Measurements from ENCODE around the gene HOXC9. TPM values are rescaled to one million over a fixed set of nuclear protein-coding genes. Genes with fewer than 3 reads are reported as not detected.
A peak's percentile ranks its signal among the peaks of the same experiment; 100 is the strongest.

Gene HOXC9
- total RNA-seq, 2 donors from 2014 or later = not detected

DNA sequence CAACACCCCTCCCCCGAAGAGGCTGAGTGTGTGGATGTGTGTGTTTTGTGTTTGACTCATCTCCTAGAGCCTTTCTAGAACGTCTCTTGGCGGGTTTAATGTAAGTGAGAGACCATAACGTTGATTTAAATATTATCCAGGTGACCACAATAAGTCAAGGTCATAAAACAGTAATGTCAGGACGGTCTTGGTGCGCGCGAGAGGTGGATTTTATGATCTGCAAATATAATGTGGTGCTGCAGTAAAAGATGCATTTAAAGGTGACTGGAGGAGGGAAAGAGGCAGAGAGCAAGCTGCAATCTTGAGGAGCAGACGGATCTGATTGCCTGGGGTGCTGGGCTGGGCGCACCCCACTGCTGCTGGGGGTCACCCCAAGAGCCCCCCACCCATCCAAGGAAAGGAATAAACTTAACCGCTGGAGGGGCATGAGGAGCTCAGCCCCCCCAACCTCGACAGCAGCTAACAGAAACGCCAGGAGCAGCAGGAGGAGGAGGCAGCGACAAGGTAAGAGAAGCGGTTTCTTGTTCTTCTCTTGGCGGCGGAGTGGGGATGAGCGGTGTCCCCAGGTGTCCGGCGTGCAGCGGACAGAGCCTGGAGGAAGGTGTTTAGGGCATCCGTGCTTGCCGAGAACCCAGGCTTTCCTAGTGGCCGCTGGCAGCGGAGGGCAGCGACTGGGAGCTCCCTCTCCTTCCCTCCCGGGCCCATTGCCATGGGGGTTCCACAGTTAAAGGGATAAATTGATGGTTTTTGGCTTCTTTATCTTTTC, 9.5 kb upstream of the HOXC9 start:
- peaks cover 66% of the 10 kb centered on the region for H3K4me1 Mint-ChIP-seq (ENCODE audit: low read depth)
- no peak for DNase-seq
- peaks cover 97% of the 10 kb centered on the region for H3K27me3 Mint-ChIP-seq (ENCODE audit: low read depth)
- H3K27ac Mint-ChIP-seq = no peak overlapping the region
- peak overlapping the region; percentile 60 to 78 for H3K4me3 Mint-ChIP-seq
- H3K9me3 Mint-ChIP-seq = no peaks in the 10 kb centered on the region
- H3K36me3 Mint-ChIP-seq (ENCODE audit: insufficient read depth in 2 of 2) = peaks cover under 1 to 2% of the 10 kb centered on the region in 2 donors
- no peak for ATAC-seq (replicated peaks in 1 of 2)

DNA sequence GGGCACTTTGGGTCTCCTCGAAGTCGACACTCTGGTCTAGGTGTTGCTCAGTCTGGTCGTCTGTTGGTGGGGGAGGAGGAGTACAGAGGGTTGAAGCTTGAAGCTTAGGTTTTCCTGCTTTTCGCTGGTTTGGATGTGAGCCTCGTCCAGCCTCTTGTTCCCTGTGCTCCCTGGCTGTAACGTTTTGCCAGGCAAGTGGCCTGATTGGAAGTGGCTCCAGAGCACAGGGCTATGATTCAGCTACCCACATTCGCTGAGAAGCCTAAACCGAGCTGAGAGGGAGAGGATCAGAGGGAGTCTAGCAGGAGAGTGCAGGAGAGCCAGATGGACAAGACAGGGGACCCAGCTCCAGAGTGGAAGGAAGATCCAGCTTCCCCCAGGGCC, 8.9 kb upstream of the HOXC9 start:
- Mint-ChIP-seq H3K4me1 (ENCODE audit: low read depth) (peaks cover 69% of the 10 kb centered on the region), H3K36me3 (ENCODE audit: insufficient read depth in 2 of 2) (peaks cover 0 to 3% of the 10 kb centered on the region in 2 donors), H3K27me3 (ENCODE audit: low read depth) (peaks cover 97% of the 10 kb centered on the region), H3K4me3 (peak overlapping the region; percentile 15 to 31), H3K27ac (peak overlapping the region; percentile 40), H3K9me3 (no peaks in the 10 kb centered on the region)
- DNase-seq (no peak), ATAC-seq (replicated peaks in 1 of 2) (no peak)

DNA sequence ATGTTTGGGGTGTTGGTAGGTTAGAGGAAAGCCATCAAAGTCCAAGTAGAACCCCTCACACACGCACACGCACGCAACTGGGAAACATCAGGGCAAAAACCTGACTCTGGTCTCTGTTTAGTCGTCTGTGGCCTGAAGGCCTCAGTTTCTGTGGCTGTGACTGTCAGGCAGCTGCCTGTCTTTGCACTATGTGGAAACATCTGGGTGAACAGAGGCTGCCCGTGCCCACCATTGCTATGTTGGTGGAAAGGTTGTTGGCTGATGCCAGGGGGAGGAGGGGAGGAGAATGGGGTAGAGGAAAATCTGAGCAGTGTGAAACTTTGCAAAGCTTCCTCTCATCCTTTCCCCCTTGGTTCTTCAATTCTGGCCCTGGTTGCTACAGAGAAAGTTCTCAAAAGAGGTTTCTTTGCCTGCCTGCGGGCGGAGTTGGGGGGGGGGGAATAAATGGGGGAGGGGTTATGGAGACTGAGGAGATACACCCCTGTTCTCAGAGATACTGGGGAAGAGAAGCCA, 7.5 kb upstream of the HOXC9 start:
- H3K36me3 Mint-ChIP-seq (ENCODE audit: insufficient read depth in 2 of 2) = peaks cover 0 to 3% of the 10 kb centered on the region in 2 donors
- H3K4me1 Mint-ChIP-seq (ENCODE audit: low read depth) = peaks cover 74% of the 10 kb centered on the region
- DNase-seq (no peak), ATAC-seq (replicated peaks in 1 of 2) (peak in 1 of 2 donors; percentile 12)
- peaks cover 97% of the 10 kb centered on the region for H3K27me3 Mint-ChIP-seq (ENCODE audit: low read depth)
- no peak overlapping the region for H3K27ac Mint-ChIP-seq
- H3K9me3 Mint-ChIP-seq = no peaks in the 10 kb centered on the region
- H3K4me3 Mint-ChIP-seq = no peak overlapping the region

DNA sequence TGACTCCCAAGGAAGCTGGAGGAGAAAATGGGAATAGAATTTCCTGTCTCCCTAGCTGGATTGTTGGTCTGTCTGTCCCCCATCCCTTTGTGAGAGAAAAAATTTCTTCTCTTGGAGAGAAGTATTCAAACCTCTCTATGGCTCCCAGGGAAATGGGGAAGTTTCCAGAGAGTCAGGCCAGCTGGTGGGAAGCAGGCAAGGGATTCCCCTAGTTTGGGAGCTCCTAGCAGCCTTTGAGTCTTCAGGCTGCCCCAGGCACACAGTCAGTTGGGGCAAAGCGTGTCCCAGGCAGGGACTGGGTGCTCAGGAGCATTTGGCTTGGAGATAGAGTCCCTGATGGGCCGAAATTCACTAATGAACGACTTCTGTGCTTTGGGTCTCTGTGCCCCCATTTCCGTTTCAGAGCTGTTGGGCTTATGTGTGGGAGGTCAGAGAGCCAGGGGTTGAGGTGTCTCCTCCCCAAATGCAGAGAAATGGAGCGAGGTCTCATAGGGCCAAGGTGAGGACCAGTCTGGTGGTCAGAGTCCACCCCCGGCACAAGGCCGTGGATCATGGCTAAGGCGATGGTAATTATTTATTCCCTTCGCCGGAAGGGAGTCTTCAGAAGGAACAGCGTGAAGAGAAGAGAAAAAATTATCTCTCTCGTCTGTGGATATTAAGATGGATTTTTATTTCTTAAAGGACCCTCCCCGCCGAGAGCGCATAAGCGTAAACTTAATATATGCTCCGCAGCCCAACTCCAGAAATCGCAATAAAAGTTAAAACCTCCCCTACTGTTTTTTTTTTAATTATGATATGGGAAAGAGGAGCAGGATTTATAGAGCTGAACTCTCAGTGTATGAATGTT, 6.6 kb upstream of the HOXC9 start:
- peak overlapping the region; percentile 41 for H3K27ac Mint-ChIP-seq
- no peak for DNase-seq

DNA sequence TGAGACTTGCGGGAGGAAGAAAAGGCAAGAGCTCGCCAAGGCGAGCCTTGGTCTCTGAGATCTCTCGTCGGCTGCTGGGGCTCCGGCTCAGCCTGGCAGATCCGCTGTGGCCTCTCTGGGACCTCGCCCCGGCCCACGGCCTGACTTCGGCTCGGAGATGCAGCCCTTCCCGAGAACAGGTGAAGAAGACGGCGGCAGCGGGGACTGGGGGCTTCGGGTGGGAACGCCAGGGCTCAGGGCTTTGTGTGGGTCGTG, 6.0 kb upstream of the HOXC9 start:
- DNase-seq (no peak), ATAC-seq (replicated peaks in 1 of 2) (no peak)
- Mint-ChIP-seq H3K27ac (peak overlapping the region; percentile 41), H3K4me1 (ENCODE audit: low read depth) (peaks cover 74% of the 10 kb centered on the region), H3K27me3 (ENCODE audit: low read depth) (peaks cover 97% of the 10 kb centered on the region), H3K36me3 (ENCODE audit: insufficient read depth in 2 of 2) (peaks cover 0 to 3% of the 10 kb centered on the region in 2 donors), H3K9me3 (no peaks in the 10 kb centered on the region), H3K4me3 (peak overlapping the region; percentile 65 to 92)

More for the DNA sequence above, 6.6 kb upstream of the HOXC9 start:
- H3K27me3 Mint-ChIP-seq (ENCODE audit: low read depth) = peaks cover 97% of the 10 kb centered on the region
- H3K36me3 Mint-ChIP-seq (ENCODE audit: insufficient read depth in 2 of 2) = peaks cover 0 to 3% of the 10 kb centered on the region in 2 donors
- no peaks in the 10 kb centered on the region for H3K9me3 Mint-ChIP-seq
- peak overlapping the region; percentile 65 to 92 for H3K4me3 Mint-ChIP-seq
- H3K4me1 Mint-ChIP-seq (ENCODE audit: low read depth) = peaks cover 80% of the 10 kb centered on the region
- ATAC-seq (replicated peaks in 1 of 2) = no peak

DNA sequence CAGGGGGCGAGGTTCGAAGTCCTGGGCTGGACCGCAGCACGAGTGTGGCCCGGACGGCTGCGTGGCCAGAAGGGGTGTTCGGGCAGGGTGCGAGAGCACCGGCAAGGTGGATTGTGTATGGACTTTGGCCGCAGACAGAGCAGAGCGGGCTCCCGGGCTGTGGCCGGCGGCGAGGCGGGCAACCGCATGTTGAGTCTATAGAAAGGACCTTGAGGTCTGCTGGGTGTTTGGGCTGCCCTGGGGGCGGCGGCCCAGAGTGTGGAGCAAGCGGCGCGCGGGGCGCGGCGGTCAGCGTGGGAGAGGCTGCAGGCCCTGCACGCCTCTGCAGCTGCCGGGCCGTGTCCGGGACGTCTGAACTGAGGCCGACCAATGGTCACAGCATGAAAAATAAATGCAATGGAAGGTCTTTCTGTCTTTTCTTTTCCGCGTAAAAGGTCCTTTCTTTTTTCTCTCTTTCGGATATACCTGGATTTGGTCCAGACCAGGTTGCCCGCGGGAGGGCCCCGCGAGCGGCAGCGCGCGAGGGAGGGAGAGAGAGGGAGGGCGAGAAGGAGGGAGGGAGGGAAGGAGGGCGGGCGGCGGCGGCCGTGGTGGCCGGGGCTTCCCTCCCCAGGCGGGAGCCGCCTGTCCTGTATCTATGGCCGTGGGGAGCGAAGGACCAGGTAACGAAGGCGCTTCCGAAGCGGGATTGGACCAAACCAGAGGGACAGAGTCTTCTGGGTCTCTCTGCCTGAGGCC, 5.5 kb upstream of the HOXC9 start:
- Mint-ChIP-seq H3K27ac (peak overlapping the region; percentile 41), H3K27me3 (ENCODE audit: low read depth) (peaks cover 97% of the 10 kb centered on the region), H3K4me3 (peak overlapping the region; percentile 92 to 94), H3K36me3 (ENCODE audit: insufficient read depth in 2 of 2) (peaks cover 0 to 3% of the 10 kb centered on the region in 2 donors), H3K4me1 (ENCODE audit: low read depth) (peaks cover 69% of the 10 kb centered on the region), H3K9me3 (no peaks in the 10 kb centered on the region)
- DNase-seq (no peak), ATAC-seq (replicated peaks in 1 of 2) (no peak)

DNA sequence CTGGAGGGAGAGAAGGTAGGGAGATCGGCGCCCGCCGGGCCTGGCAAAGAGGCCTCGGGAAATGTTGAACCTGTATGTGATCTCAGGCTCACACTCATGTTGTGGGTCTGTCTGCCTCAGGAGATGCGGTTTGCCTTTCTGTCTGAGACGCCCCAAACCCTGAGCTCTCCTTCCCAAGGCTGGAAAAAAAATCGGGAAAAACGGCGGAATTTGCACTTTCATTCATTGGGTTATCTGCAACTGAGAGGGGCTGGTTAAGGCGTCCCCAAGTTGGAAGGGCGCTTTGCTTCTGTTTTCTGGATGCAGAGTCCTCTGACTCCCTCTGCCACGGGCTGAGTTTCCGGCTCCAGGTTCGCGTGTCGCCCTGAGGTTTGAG, 5.0 kb upstream of the HOXC9 start:
- peak in 1 of 2 donors; percentile 39 for DNase-seq

DNA sequence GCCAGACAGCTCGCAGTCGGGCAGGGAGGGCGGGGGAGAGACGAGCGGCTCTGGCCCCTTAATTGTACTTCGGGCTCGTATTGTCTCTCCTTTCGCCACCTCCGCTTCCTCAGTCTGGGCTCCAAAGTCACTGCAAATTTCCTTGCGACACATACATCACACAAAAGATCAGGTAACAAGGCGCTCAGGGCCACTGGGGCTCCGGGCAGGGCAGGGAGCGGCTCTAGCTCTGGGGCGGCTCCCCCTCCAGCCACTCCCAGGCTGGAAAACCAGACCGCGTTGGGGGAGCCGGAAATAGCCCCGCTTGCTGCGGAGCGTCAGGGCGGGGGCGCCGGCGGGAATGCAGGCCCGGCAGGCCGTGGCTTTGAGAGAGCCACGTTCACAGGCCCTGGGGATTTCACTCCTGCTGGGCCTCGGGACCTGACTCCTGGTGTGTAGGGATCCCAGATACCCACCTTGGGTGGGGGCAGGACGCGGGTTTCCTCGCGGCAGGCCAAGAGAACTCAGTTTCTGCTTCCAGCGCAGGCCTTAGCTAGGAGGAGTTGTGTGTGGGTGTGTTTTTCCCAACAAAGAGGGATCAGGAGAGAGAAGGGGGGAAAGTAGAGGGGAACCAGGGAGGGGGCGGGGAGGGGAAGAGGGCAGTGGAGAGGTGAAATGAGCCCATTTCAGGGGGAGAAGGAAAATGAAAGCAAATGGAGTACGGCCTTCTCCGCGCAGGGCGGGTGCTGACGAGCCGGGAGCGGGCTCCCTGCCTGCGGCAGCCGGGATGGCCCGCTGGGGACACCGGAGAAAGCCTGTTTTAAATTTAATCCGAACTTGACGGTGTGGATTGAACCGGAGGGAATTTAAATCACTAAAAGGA, 4.4 kb upstream of the HOXC9 start:
- H3K27ac Mint-ChIP-seq = peak overlapping the region; percentile 63

More for the DNA sequence above, 5.0 kb upstream of the HOXC9 start:
- Mint-ChIP-seq H3K27ac (peak overlapping the region; percentile 15), H3K4me3 (peak overlapping the region; percentile 92 to 94), H3K27me3 (ENCODE audit: low read depth) (peaks cover 95% of the 10 kb centered on the region), H3K9me3 (no peaks in the 10 kb centered on the region), H3K4me1 (ENCODE audit: low read depth) (peaks cover 64% of the 10 kb centered on the region), H3K36me3 (ENCODE audit: insufficient read depth in 2 of 2) (peaks cover 0 to 3% of the 10 kb centered on the region in 2 donors)
- no peak for ATAC-seq (replicated peaks in 1 of 2)

DNA sequence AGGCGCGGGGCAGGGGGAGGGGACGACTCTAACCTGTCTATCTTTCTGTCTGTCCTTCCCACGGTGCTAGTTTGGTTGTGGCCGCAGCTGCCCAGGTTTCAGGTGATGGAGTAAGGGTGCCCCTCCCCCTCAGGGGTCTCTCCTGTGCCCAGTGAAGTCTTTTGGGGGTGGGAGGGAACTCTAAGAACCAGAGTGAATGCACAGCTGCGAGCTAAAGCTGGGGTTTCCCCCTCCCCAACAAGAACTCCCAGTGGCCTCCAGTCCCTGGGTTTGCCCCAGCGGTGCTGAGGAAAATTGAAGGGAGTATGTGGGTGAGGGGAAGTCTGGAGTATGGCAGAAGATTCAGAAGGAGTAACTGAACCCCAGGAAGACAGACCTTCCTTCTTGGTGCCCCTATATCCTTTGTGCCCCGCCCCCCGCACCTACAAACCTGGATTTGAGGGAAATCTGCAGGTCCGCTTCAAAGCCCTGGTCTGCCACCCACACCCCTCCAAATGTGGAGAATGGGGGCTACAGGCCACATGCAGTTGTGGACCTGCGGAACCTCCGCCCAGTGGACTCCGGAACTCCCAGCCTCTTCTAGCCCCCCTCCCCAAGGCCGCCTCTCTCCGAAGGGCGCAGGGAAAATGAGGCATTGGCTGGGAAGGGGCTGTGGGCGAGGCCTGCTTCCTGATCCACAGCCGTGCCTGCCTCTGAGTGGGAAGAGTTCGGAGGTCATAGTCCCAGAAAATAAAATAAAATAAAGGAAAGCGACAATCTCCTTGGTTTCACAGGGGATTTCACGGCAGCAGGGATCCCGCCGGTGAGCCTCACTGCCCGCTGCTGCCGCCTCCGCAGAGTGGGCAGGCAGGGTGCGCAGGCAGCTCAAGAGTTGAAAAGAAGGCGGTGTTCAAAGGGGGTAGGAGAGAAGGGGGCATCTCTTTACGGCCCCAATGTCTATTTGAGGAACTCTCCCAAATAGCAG, 3.4 kb upstream of the HOXC9 start:
- Mint-ChIP-seq H3K27ac (no peak overlapping the region), H3K36me3 (ENCODE audit: insufficient read depth in 2 of 2) (peaks cover 0 to 3% of the 10 kb centered on the region in 2 donors), H3K27me3 (ENCODE audit: low read depth) (peaks cover 90% of the 10 kb centered on the region), H3K4me1 (ENCODE audit: low read depth) (peaks cover 51% of the 10 kb centered on the region), H3K4me3 (peak overlapping the region; percentile 92 to 94), H3K9me3 (no peaks in the 10 kb centered on the region)
- ATAC-seq (replicated peaks in 1 of 2) (no peak), DNase-seq (no peak)

More for the DNA sequence above, 4.4 kb upstream of the HOXC9 start:
- peak; percentile 36 to 38 for ATAC-seq (replicated peaks in 1 of 2)
- H3K36me3 Mint-ChIP-seq (ENCODE audit: insufficient read depth in 2 of 2) = peaks cover 0 to 3% of the 10 kb centered on the region in 2 donors
- peak overlapping the region; percentile 92 to 94 for H3K4me3 Mint-ChIP-seq
- peaks cover 58% of the 10 kb centered on the region for H3K4me1 Mint-ChIP-seq (ENCODE audit: low read depth)
- peaks cover 90% of the 10 kb centered on the region for H3K27me3 Mint-ChIP-seq (ENCODE audit: low read depth)
- peak; percentile 35 to 37 for DNase-seq
- no peaks in the 10 kb centered on the region for H3K9me3 Mint-ChIP-seq

DNA sequence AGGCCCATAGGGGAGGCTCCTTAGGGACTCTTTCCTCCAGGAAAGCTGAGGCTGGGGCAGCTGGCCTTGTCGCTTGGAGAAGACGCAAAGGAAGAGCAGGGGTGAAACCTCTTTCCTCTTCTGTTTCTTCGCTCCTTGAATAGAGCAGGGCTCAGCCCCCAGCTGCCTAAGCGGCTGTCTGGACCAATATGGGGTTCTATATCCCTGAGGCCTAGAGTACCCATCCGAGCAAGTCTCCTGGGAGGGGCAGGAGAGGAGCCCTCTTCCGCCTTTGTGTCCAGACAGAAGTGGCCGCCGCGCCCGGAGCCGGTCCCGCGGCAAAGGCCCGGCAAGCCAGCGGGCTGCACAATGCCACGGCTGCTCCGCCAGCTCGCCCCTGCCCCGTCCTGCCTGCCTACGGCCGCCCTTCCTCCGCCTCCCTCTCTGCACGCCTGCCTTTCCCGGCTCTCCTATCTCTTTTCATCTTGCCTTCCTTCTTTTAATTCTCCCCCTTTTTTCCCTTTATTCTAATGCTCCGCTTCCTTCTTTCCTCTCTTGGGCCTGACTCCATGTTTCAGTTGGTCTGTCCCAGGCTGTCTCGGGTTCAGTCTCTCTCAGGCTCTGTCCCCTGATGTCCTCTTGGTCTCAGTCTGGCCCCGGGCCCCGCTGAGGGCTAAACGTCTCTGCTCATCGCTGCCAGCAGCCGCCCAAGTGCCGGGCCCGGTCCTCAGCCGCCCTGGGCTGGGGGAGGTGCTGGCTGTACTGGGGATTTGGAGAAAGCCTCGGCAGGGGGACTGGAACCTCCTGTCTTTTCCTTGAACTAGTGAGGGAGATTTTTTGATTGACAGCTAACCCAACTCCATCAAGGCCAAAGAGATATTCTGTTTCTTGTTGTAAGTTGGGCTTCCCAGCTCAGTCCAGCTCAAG, 2.5 kb upstream of the HOXC9 start:
- Mint-ChIP-seq H3K9me3 (no peaks in the 10 kb centered on the region), H3K27ac (no peak overlapping the region), H3K4me3 (peak overlapping the region; percentile 15 to 21), H3K4me1 (ENCODE audit: low read depth) (peaks cover 50% of the 10 kb centered on the region), H3K36me3 (ENCODE audit: insufficient read depth in 2 of 2) (peaks cover 0 to 3% of the 10 kb centered on the region in 2 donors), H3K27me3 (ENCODE audit: low read depth) (peaks cover 90% of the 10 kb centered on the region)
- DNase-seq (no peak), ATAC-seq (replicated peaks in 1 of 2) (no peak)
